Lung (tissue), 12 donors: ENCODE measurements around the gene MET. TPM values are rescaled to one million over a fixed set of nuclear protein-coding genes. Genes with fewer than 3 reads are reported as not detected.
A peak's percentile ranks its signal among the peaks of the same experiment; 100 is the strongest.
"Not testable (repeated sequence)": the region's sequence is repeated elsewhere in the genome, so short reads cannot be mapped to it uniquely, and the experiment has no call there.

Source experiments
- ATAC-seq: fragments of 200-7000 bp; cut with Tn5 transposase; one replicate; pipeline ENCODE4 v1.9.1; 2020; ENCODE audit warnings: moderate number of reproducible peaks; ENCODE audit not compliant: insufficient read depth, low FRiP score
- DNase-seq, 3 donors: peaks; one replicate each; pipeline ENCODE4 v3.0.0-alpha.2; 2013 to 2017
- H3K27ac ChIP-seq, 2 donors: one replicate each; pipeline ENCODE4 v1.5.1; 2013; ENCODE audit warnings: mild to moderate bottlenecking in 2 of 2, moderate library complexity in 2 of 2, control low read depth in 1 of 2, inconsistent platforms in 1 of 2, low read depth in 1 of 2, low read length in 1 of 2
- H3K27me3 ChIP-seq, 3 donors: one replicate each; pipeline ENCODE4 v1.5.1; 2013; ENCODE audit warnings: low read length in 2 of 3; ENCODE audit not compliant: control insufficient read depth in 3 of 3, insufficient read depth in 3 of 3
- H3K36me3 ChIP-seq, 4 donors: one replicate each; pipeline ENCODE4 v1.5.1; 2013; ENCODE audit warnings: low read length in 4 of 4, mild to moderate bottlenecking in 1 of 4, moderate library complexity in 1 of 4; ENCODE audit not compliant: control insufficient read depth in 4 of 4, insufficient read depth in 4 of 4
- H3K4me1 ChIP-seq, 5 donors: one replicate each; pipeline ENCODE4 v1.5.1; 2013; ENCODE audit warnings: low read length in 5 of 5, mild to moderate bottlenecking in 2 of 5, moderate library complexity in 1 of 5; ENCODE audit not compliant: control insufficient read depth in 5 of 5, insufficient read depth in 5 of 5
- H3K4me3 ChIP-seq: one replicate; pipeline ENCODE4 v1.5.1; 2013; ENCODE audit warnings: mild to moderate bottlenecking, control low read depth, moderate library complexity
- H3K9ac ChIP-seq, 2 donors: one replicate each; pipeline ENCODE4 v1.5.1; 2013; ENCODE audit warnings: low read length in 2 of 2, control low read depth in 1 of 2; ENCODE audit not compliant: insufficient read depth in 1 of 2
- H3K9me3 ChIP-seq, 4 donors: one replicate each; pipeline ENCODE4 v1.5.1; 2013; ENCODE audit warnings: low read length in 3 of 4, mild to moderate bottlenecking in 1 of 4, moderate library complexity in 1 of 4; ENCODE audit not compliant: control insufficient read depth in 4 of 4, insufficient read depth in 3 of 4
- WGBS, 2 donors: extraction: QIAGEN DNeasy Blood & Tissue Kit; methylation state at CpG; one replicate each; pipeline ENCODE4 v1.1.7; 2013; 5-methylcytosine and 5-hydroxymethylcytosine counted together
- polyA plus RNA-seq, 2 donors: library from polyadenylated mRNA; stranded (reverse); fragments of 200-250 nt; gene quantifications; one replicate each; pipeline ENCODE4 v1.2.1, GENCODE V29; 2013
- total RNA-seq, 2 donors: library from RNA; depleted of rRNA in 1 of 2; stranded (reverse); fragments of >200 nt in 1 of 2; gene quantifications; one replicate each; pipeline ENCODE4 v1.2.1, GENCODE V29; 2014 to 2021
- TF ChIP-seq, protein P1 (sequence below): IDR thresholded peaks from 2 replicates; pipeline ENCODE4 v1.5.1; 2012; ENCODE audit warnings: mild to moderate bottlenecking; ENCODE audit errors: control extremely low read depth, extremely low read depth
- donor health status: control.
- donor health status: control.
- donor health status: Bipolar disorder and iron deficiency.
- donor health status: healthy.
- donor health status: DM: yes; HTN: yes; CAD: no.

MET gene
- total and polyA plus RNA-seq, 4 donors = 16.3 to 106 (median 41.5) TPM

DNA sequence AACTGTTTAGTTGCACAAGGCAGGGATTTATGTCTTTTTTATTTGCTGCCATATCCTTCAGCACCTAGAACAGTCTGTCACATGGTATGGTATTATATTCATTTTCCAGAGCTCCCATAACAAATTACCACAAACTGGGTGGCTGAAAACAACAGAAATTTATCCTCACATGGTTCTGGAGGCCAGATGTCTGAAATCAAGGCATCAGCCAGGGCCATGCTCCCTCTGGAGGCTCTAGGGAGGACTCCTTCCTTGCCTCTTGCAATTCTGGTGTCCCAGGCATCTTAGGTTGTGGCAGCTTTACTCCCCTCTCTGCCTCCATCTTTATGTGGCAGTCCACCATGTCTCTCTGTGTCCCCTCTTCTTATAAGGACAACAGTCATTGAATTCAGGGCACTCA lies 43.1 kb downstream of the MET start:
- TF ChIP-seq, protein P1, sequence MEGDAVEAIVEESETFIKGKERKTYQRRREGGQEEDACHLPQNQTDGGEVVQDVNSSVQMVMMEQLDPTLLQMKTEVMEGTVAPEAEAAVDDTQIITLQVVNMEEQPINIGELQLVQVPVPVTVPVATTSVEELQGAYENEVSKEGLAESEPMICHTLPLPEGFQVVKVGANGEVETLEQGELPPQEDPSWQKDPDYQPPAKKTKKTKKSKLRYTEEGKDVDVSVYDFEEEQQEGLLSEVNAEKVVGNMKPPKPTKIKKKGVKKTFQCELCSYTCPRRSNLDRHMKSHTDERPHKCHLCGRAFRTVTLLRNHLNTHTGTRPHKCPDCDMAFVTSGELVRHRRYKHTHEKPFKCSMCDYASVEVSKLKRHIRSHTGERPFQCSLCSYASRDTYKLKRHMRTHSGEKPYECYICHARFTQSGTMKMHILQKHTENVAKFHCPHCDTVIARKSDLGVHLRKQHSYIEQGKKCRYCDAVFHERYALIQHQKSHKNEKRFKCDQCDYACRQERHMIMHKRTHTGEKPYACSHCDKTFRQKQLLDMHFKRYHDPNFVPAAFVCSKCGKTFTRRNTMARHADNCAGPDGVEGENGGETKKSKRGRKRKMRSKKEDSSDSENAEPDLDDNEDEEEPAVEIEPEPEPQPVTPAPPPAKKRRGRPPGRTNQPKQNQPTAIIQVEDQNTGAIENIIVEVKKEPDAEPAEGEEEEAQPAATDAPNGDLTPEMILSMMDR = no peak
- ATAC-seq (no peak), DNase-seq (no peak)

DNA sequence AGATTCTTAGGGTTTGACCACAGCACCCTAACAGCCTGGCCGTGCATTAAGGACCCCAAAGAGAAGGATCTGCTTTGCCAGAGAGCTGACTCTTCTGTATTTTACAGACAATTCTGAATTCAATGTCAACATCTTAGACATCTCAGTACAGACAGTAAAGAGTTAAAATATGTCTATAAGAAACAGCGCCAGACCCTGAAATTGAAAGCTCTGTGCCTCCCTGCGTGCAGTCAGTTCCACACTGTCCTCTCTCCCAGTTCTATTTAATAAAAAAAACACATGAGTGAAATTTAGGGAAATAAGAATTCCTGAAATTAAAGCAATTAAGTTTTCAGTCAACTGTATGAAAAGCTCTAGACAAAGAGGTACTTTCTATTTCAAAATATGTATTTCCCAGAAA lies 45.1 kb downstream of the MET start:
- no peak for ATAC-seq
- H3K9ac ChIP-seq = peak overlapping the region; percentile 17 to 33

More for the DNA sequence above, 43.1 kb downstream of the MET start:
- no peak overlapping the region for H3K4me3 ChIP-seq
- H3K9me3 ChIP-seq = no peaks in the 10 kb centered on the region
- no peak overlapping the region for H3K9ac ChIP-seq
- H3K36me3 ChIP-seq = no peaks in the 10 kb centered on the region
- H3K27ac ChIP-seq = no peak overlapping the region
- H3K27me3 ChIP-seq = no peaks in the 10 kb centered on the region
- peaks cover 0 to 6% (median 0%) of the 10 kb centered on the region in 5 donors for H3K4me1 ChIP-seq

DNA sequence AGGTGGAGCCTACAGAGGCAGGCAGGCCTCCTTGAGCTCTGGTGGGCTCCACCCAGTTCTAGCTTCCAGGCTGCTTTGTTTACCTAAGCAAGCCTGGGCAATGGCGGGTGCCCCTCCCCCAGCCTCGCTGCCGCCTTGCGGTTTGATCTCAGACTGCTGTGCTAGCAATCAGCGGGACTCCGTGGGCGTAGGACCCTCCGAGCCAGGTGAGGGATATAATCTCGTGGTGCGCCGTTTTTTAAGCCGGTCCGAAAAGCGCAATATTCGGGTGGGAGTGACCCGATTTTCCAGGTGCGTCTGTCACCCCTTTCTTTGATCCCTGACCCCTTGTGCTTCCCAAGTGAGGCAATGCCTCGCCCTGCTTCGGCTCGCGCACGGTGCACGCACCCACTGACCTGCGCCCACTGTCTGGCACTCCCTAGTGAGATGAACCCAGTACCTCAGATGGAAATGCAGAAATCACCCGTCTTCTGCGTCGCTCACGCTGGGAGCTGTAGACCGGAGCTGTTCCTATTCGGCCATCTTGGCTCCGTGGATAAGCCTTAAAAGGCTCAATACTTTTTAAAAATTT lies 52.0 kb downstream of the MET start:
- not testable (repeated sequence) for ATAC-seq, DNase-seq, H3K4me1 ChIP-seq, H3K4me3 ChIP-seq, H3K36me3 ChIP-seq, H3K27ac ChIP-seq, H3K9ac ChIP-seq, H3K9me3 ChIP-seq, H3K27me3 ChIP-seq
- WGBS, 2 donors = 92 to 95% methylated on average over 17 to 31 of the region's 31 CpGs

More for the DNA sequence above, 45.1 kb downstream of the MET start:
- 37 to 61% methylated on average over 3 of the region's 3 CpGs for WGBS, 2 donors
- TF ChIP-seq, protein P1 = no peak
- Histone ChIP-seq H3K36me3 (no peaks in the 10 kb centered on the region), H3K27me3 (no peaks in the 10 kb centered on the region), H3K4me3 (no peak overlapping the region), H3K9me3 (no peaks in the 10 kb centered on the region), H3K4me1 (peaks cover 0 to 6% (median 0%) of the 10 kb centered on the region in 5 donors), H3K27ac (no peak overlapping the region)
- DNase-seq = peak in 1 of 3 donors; percentile 34

DNA sequence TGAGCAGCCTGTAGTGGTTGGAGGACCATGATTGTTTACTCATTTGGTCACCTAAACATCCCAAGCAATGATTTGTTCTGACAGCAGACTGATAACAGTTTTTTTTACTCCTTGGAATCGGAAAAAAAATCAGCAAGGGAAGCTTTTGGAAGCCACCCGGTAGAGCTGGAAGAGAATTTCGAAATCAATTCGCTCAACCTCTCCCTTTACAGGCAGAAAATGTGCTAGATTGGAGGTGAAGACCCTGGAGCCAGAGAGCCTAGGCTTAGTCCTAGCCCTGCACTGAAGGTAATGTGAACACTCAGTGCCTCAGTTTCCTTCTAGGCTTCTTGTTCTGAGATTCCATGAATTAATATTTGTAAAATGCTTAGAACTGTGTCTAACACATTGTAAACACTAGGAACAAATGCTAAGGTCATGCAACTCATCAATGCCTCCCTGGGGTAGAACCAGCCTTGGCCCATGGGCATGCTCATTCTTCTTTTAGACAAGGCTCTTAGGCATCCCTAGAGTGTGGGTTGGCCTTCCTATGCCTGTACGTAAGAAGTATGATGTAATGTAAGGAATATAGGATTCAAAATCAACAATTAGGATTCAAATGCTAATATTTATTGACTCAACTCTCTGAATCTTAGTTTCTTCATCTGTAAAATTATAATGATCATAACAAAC lies 52.7 kb downstream of the MET start:
- H3K4me1 ChIP-seq = peaks cover 0 to 9% (median 9%) of the 10 kb centered on the region in 5 donors
- H3K27me3 ChIP-seq = no peaks in the 10 kb centered on the region
- TF ChIP-seq, protein P1 = no peak
- no peak overlapping the region for H3K27ac ChIP-seq
- H3K9ac ChIP-seq = no peak overlapping the region
- no peak overlapping the region for H3K4me3 ChIP-seq
- ATAC-seq (no peak), DNase-seq (no peak)
- H3K9me3 ChIP-seq = no peaks in the 10 kb centered on the region
- H3K36me3 ChIP-seq = no peaks in the 10 kb centered on the region
- 86 to 90% methylated on average over 5 of the region's 5 CpGs for WGBS, 2 donors
